Psoas muscle (tissue), 8 donors: ENCODE results near the gene SLA2. TPM values are rescaled to one million over a fixed set of nuclear protein-coding genes. Genes with fewer than 3 reads are reported as not detected.

Experiments
- ATAC-seq, 4 donors: fragments of 200-7000 bp; cut with Tn5 transposase; one replicate each; pipeline ENCODE4 v1.9.1; 2020; ENCODE audit warnings: moderate library complexity in 3 of 4, mild to moderate bottlenecking in 2 of 4
- DNase-seq, 2 donors: peaks; one replicate each; pipeline ENCODE4 v3.0.0-alpha.2; 2020
- H3K27ac ChIP-seq: fragments of 200-600 bp; one replicate; pipeline ENCODE4 v1.8.0; 2022
- H3K27me3 ChIP-seq, 3 donors: fragments of 200-600 bp in 1 of 3; one replicate each; pipeline versions ENCODE4 v1.6.1 to v1.8.0; 2013 to 2022; ENCODE audit warnings: low read length in 2 of 3, mild to moderate bottlenecking in 2 of 3, moderate library complexity in 1 of 3; ENCODE audit not compliant: insufficient read depth in 3 of 3
- H3K36me3 ChIP-seq, 2 donors: fragments of 200-600 bp in 1 of 2; one replicate each; pipeline versions ENCODE4 v1.6.1 to v1.8.0; 2013 to 2022; ENCODE audit warnings: low read depth in 1 of 2, mild to moderate bottlenecking in 1 of 2, moderate library complexity in 1 of 2; ENCODE audit not compliant: insufficient read depth in 1 of 2
- H3K4me1 ChIP-seq: fragments of 200-600 bp; one replicate; pipeline ENCODE4 v1.8.0; 2022
- H3K4me3 ChIP-seq: fragments of 200-600 bp; one replicate; pipeline ENCODE4 v1.8.0; 2022; ENCODE audit warnings: mild to moderate bottlenecking
- H3K9me3 ChIP-seq: fragments of 200-600 bp; one replicate; pipeline ENCODE4 v1.8.0; 2022
- CTCF ChIP-seq: fragments of 200-600 bp; IDR thresholded peaks from one replicate; pipeline ENCODE4 v1.8.0; 2022; ENCODE audit warnings: antibody characterized with exemption
- WGBS, 3 donors: extraction: QIAGEN DNeasy Blood & Tissue Kit; methylation state at CpG; one replicate each; pipeline versions ENCODE4 v1.1.6 to v1.1.7; 2013; 5-methylcytosine and 5-hydroxymethylcytosine counted together
- intact Hi-C, 2 donors: fragments of 100-400 bp; cut with DNase I; formaldehyde crosslinking; loops; one replicate each; pipeline versions ENCODE4 v1.11.0 to v1.14.2; 2022
- polyA plus RNA-seq, 3 donors: library from polyadenylated mRNA; stranded (reverse); fragments of 200-250 nt; gene quantifications; one replicate each; pipeline ENCODE4 v1.2.3, GENCODE V29; 2013
- total RNA-seq, 4 donors: library from RNA; stranded (reverse); fragmentation: NEBNext Ultra II Directional in 2 of 4; extraction: Animal tissue kit (Norgen Biotek cat#: 25700) in 2 of 4; gene quantifications; one replicate each; pipeline versions ENCODE4 v1.2.1 to v1.2.4, GENCODE V29; 2021 to 2023
- donor health status: healthy with polysubstance abuse.
- donor health status: DM: no; HTN: no; CAD: no; lungs with moderate emphysema.
- donor health status: Bipolar disorder and iron deficiency.
- donor health status: healthy.
- donor health status: DM: yes; HTN: yes; CAD: no.
- donor health status: DM: no; HTN: no; CAD: no.
- donor health status: DM: no; HTN: no; CAD: no.
- donor health status: DM: yes; HTN: yes; CAD: no.

The SLA2 gene
- total and polyA plus RNA-seq, 7 donors = 0.03 to 0.34 (median 0.12) TPM

- no peak overlapping the region for H3K27ac ChIP-seq
- no peaks in the 10 kb centered on the region for H3K4me1 ChIP-seq
- H3K4me3 ChIP-seq = no peak overlapping the region
- no peaks in the 10 kb centered on the region for H3K9me3 ChIP-seq
- 79 to 85% (median 83%) methylated on average over 4 to 5 of the region's 5 CpGs for WGBS, 3 donors
- no peaks in the 10 kb centered on the region for H3K27me3 ChIP-seq
- DNase-seq = no peak
- H3K36me3 ChIP-seq = no peaks in the 10 kb centered on the region
- ATAC-seq = no peak
- intact Hi-C loops = loop anchor here (10.0 kb wide), 2 partner anchors 379 to 389 kb away; no protein-coding TSS in a partner anchor
- no peak for TF ChIP-seq CTCF
These were observed 52.6 kb downstream of the SLA2 start for GRCh38 chr20:36593347-36593929.

GRCh38 chr20:36591854-36592641 lies 53.9 kb downstream of the SLA2 start:
- H3K9me3 ChIP-seq = no peaks in the 10 kb centered on the region
- ATAC-seq = peak in 1 of 4 donors; percentile 68
- no peak overlapping the region for H3K4me3 ChIP-seq
- H3K36me3 ChIP-seq = no peaks in the 10 kb centered on the region
- intact Hi-C loops = loop anchor here (10.0 kb wide), 2 partner anchors 377 to 387 kb away; no protein-coding TSS in a partner anchor
- peak; percentile 40 for TF ChIP-seq CTCF
- WGBS, 3 donors = 76 to 86% (median 77%) methylated on average over 9 of the region's 9 CpGs
- H3K27ac ChIP-seq = no peak overlapping the region
- H3K4me1 ChIP-seq = no peaks in the 10 kb centered on the region
- no peak for DNase-seq
- H3K27me3 ChIP-seq = no peaks in the 10 kb centered on the region

GRCh38 chr20:36591281-36591680 lies 54.7 kb downstream of the SLA2 start:
- WGBS, 3 donors = 61 to 80% (median 62%) methylated on average over 5 of the region's 5 CpGs
- H3K27ac ChIP-seq = no peak overlapping the region
- H3K9me3 ChIP-seq = no peaks in the 10 kb centered on the region
- H3K36me3 ChIP-seq = no peaks in the 10 kb centered on the region
- DNase-seq (no peak), ATAC-seq (no peak)
- intact Hi-C loops = loop anchor here (10.0 kb wide), 2 partner anchors 376 to 386 kb away; no protein-coding TSS in a partner anchor
- H3K4me1 ChIP-seq = no peaks in the 10 kb centered on the region
- no peak overlapping the region for H3K4me3 ChIP-seq
- no peaks in the 10 kb centered on the region for H3K27me3 ChIP-seq
- no peak for TF ChIP-seq CTCF

- no peak for ATAC-seq
- H3K4me3 ChIP-seq = no peak overlapping the region
- H3K27me3 ChIP-seq = no peaks in the 10 kb centered on the region
- WGBS, 3 donors = 62 to 76% (median 67%) methylated on average over 3 of the region's 3 CpGs
- intact Hi-C loops = no loop called here
- no peak for TF ChIP-seq CTCF
- peaks cover 0 to 5% of the 10 kb centered on the region in 2 donors for H3K36me3 ChIP-seq
- no peak overlapping the region for H3K27ac ChIP-seq
- no peaks in the 10 kb centered on the region for H3K4me1 ChIP-seq
- DNase-seq = no peak
- H3K9me3 ChIP-seq = no peaks in the 10 kb centered on the region
These were observed 58.5 kb downstream of the SLA2 start for GRCh38 chr20:36587388-36588070.
